K562 (cell line): ENCODE measurements around the gene IL24.

Source experiments
- TARDBP ChIP-seq: fragments of 450-650 bp; IDR thresholded peaks from 2 replicates; pipeline ENCODE4 v1.6.1; 2016
- ZBTB49 ChIP-seq: sonication (generic); formaldehyde crosslinking; IDR thresholded peaks from 2 replicates; pipeline ENCODE4 v1.8.0; 2022; ENCODE audit warnings: missing genetic modification reagents, mild to moderate bottlenecking, borderline replicate concordance

GRCh38 chr1:206854401-206855129, 42.7 kb upstream of the IL24 start:
- no peak for TF ChIP-seq TARDBP
- no peak for TF ChIP-seq ZBTB49
